OCI-LY3 (cell line): ENCODE data around the gene ZNF148.

Experiments
- CTCF ChIP-seq: fragments of 200-600, 300-600 bp; sonication (generic); IDR thresholded peaks from 2 replicates; pipeline ENCODE4 v1.5.1; 2014; ENCODE audit warnings: antibody characterized with exemption, low read length, low read depth
- EZH2phosphoT487 ChIP-seq: fragments of 200-600 bp; shearing (Covaris generic); IDR thresholded peaks from 2 replicates; pipeline ENCODE4 v1.6.1; 2018; ENCODE audit warnings: antibody characterized with exemption, mixed run types, low read depth

GRCh38 chr3:125191256-125191655, 183.9 kb downstream of the ZNF148 start:
- TF ChIP-seq CTCF (no peak), EZH2phosphoT487 (no peak)
